NCI-H345 treated with DMSO at 0.1 percent for 48 hours (cell line): ENCODE measurements around the gene SIX1.

ENCODE experiments used
- DNase-seq: peaks from one replicate; lab custom pipeline; 2025; ENCODE audit not compliant: unreplicated experiment; lab: John Stamatoyannopoulos, UW

Gene SIX1

GRCh38 chr14:60596139-60596538 lies 53.1 kb downstream of the SIX1 start:
- DNase-seq, result no peak

GRCh38 chr14:60594062-60594461 lies 55.2 kb downstream of the SIX1 start:
- no peak for DNase-seq
